ENCODE data around the gene CCDC40. TPM values are rescaled to one million over a fixed set of nuclear protein-coding genes. Genes with fewer than 3 reads are reported as not detected.

Gene CCDC40
- total and polyA plus RNA-seq, 10 donors = 0.30 to 8.3 (median 2.3) TPM

GRCh38 chr17:80122026-80122575 is 85.7 kb downstream of the CCDC40 start:
- no peaks in the 10 kb centered on the region for H3K9me3 ChIP-seq
- no peak for TF ChIP-seq CTCF (IDR thresholded peaks at IDR 0.05 in 8 of 11, conservative IDR thresholded peaks at IDR 0.05 in 3 of 11)
- TF ChIP-seq POLR2A (IDR thresholded peaks at IDR 0.05) = no peak
- no peak for TF ChIP-seq POLR2AphosphoS5 (IDR thresholded peaks at IDR 0.05)
- H3K27ac ChIP-seq = no peak overlapping the region
- no peak for DNase-seq
- H3K27me3 ChIP-seq (replicated peaks in 1 of 7) = peaks cover 0 to 13% (median 0%) of the 10 kb centered on the region in 7 donors
- intact Hi-C loops (cut with DNase I; ENCODE audit: low total_unique reads) = no loop called here
- H3K4me3 ChIP-seq = no peak overlapping the region
- H3K4me1 ChIP-seq = peaks cover 0 to 10% (median 0%) of the 10 kb centered on the region in 6 donors
- peaks cover 0 to 28% (median 0%) of the 10 kb centered on the region in 6 donors for H3K36me3 ChIP-seq
- WGBS, 5 donors = 88 to 95% (median 89%) methylated on average over 14 to 17 of the region's 17 CpGs

- TF ChIP-seq POLR2A (IDR thresholded peaks at IDR 0.05) = no peak
- no peak for TF ChIP-seq POLR2AphosphoS5 (IDR thresholded peaks at IDR 0.05)
- no peak for TF ChIP-seq CTCF (IDR thresholded peaks at IDR 0.05 in 8 of 11, conservative IDR thresholded peaks at IDR 0.05 in 3 of 11)
- Histone ChIP-seq H3K36me3 (peaks cover 0 to 19% (median 0%) of the 10 kb centered on the region in 6 donors), H3K27me3 (replicated peaks in 1 of 7) (peaks cover 0 to 13% (median 0%) of the 10 kb centered on the region in 7 donors), H3K27ac (no peak overlapping the region), H3K4me3 (no peak overlapping the region), H3K9me3 (no peaks in the 10 kb centered on the region), H3K4me1 (peaks cover 0 to 5% (median 0%) of the 10 kb centered on the region in 6 donors)
- intact Hi-C loops (cut with DNase I; ENCODE audit: low total_unique reads) = no loop called here
- DNase-seq = no peak
- 73 to 94% (median 88%) methylated on average over 6 of the region's 6 CpGs for WGBS, 5 donors
Measured at GRCh38 chr17:80122926-80123505, 86.6 kb downstream of the CCDC40 start.

- no peak for DNase-seq
- peaks cover 0 to 13% (median 0%) of the 10 kb centered on the region in 7 donors for H3K27me3 ChIP-seq (replicated peaks in 1 of 7)
- intact Hi-C loops (cut with DNase I; ENCODE audit: low total_unique reads) = no loop called here
Measured at GRCh38 chr17:80123791-80124190, 87.3 kb downstream of the CCDC40 start.

More at GRCh38 chr17:80123791-80124190, 87.3 kb downstream of the CCDC40 start:
- TF ChIP-seq CTCF (IDR thresholded peaks at IDR 0.05 in 8 of 11, conservative IDR thresholded peaks at IDR 0.05 in 3 of 11) (no peak), POLR2AphosphoS5 (IDR thresholded peaks at IDR 0.05) (no peak), POLR2A (IDR thresholded peaks at IDR 0.05) (no peak)
- Histone ChIP-seq H3K4me3 (no peak overlapping the region), H3K9me3 (no peaks in the 10 kb centered on the region), H3K36me3 (peaks cover 0 to 11% (median 0%) of the 10 kb centered on the region in 6 donors), H3K27ac (no peak overlapping the region), H3K4me1 (no peaks in the 10 kb centered on the region)
- WGBS, 5 donors = 85 to 97% (median 88%) methylated on average over 13 to 15 of the region's 15 CpGs

All from spleen (tissue), 11 donors.